AG09309 (cell line): ENCODE measurements around the gene R3HDML.
"Not testable (repeated sequence)": the region's sequence is repeated elsewhere in the genome, so short reads cannot be mapped to it uniquely, and the experiment has no call there.

Experiments used
- DNase-seq: peaks from one replicate; pipeline ENCODE4 v3.0.0-alpha.2; 2010; ENCODE audit warnings: low read depth
- H3K4me3 ChIP-seq: 2 replicates; pipeline ENCODE4 v1.5.1; 2011; ENCODE audit warnings: mild to moderate bottlenecking, low read depth, low read length, moderate library complexity; ENCODE audit not compliant: control insufficient read depth
- TF ChIP-seq, protein P1 (sequence below): IDR thresholded peaks from 2 replicates; pipeline ENCODE4 v1.5.1; 2011; ENCODE audit warnings: mild to moderate bottlenecking, low read depth, low read length, inconsistent platforms; ENCODE audit not compliant: insufficient read depth, control insufficient read depth; ENCODE audit errors: missing control alignments

Gene R3HDML, protein sequence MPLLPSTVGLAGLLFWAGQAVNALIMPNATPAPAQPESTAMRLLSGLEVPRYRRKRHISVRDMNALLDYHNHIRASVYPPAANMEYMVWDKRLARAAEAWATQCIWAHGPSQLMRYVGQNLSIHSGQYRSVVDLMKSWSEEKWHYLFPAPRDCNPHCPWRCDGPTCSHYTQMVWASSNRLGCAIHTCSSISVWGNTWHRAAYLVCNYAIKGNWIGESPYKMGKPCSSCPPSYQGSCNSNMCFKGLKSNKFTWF

DNA sequence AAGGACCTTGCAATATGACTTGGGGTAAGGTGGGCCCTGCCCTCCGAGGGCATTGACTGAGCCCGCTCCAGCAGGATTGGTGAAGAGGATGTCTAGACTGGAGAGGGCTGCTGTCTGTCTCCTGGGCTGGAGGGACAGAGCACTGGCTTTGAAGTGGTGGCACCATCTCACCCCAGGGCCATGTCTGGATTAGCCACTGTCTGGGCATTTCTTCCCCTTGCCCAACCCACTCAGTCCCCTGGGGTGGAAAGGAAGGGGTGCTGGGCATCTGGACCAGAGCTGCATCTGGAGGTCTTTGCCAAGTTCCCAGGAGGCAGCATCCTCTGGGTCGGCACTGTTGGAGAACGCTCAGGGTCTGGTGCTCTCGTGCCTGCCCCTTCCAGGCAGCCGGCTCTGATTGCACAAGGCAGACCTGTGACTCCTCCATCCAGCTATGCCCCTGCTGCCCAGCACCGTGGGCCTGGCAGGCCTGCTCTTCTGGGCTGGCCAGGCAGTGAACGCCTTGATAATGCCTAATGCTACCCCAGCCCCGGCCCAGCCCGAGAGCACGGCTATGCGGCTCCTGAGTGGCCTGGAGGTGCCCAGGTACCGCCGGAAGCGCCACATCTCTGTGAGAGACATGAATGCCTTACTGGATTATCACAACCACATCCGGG is at the start of gene R3HDML:
TSS of gene R3HDML (plus strand) at position 319 of the 656 bp plus-strand sequence. CDS start at position 434, 115 bp downstream.
- no peak for DNase-seq
- no peak within 1 kb of the TSS for H3K4me3 ChIP-seq
- TF ChIP-seq, protein P1, sequence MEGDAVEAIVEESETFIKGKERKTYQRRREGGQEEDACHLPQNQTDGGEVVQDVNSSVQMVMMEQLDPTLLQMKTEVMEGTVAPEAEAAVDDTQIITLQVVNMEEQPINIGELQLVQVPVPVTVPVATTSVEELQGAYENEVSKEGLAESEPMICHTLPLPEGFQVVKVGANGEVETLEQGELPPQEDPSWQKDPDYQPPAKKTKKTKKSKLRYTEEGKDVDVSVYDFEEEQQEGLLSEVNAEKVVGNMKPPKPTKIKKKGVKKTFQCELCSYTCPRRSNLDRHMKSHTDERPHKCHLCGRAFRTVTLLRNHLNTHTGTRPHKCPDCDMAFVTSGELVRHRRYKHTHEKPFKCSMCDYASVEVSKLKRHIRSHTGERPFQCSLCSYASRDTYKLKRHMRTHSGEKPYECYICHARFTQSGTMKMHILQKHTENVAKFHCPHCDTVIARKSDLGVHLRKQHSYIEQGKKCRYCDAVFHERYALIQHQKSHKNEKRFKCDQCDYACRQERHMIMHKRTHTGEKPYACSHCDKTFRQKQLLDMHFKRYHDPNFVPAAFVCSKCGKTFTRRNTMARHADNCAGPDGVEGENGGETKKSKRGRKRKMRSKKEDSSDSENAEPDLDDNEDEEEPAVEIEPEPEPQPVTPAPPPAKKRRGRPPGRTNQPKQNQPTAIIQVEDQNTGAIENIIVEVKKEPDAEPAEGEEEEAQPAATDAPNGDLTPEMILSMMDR = no peak

DNA sequence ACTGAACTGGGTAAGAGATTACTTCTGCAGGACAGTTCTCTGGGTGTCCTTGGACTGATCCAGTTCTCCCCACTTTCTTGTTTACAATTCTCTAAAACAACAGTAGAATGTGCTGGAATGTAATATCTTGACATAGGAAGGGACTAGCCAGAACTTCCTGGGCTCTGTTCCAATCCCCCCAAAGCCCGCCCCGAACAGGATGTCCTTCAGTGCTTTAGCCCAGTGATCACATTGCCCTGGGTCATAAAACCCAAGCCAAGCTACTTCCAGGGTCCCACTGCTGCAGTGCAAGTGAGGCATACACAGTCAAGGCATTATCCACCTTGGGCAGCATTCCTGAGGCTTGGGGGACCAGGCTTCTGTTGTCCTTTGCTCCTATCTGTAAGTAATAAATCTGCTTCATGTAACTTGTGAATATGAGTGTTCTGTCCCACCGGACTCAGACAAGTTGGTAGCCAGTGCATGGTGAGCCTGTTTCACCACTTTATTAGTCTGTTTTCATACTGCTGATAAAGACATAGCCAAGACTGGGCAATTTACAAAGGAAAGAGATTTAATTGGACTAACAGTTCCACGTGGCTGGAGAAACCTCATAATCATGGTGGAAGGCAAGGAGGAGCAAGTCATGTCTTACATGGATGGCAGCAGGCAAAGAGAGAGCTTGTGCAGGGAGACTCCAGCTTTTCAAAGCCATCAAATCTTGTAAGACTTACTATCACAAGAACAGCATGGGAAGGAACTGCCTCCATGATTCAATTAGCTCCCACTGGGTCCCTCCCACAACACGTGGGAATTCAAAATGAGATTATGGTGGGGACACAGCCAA is 49.4 kb upstream of the R3HDML start:
- no peak overlapping the region for H3K4me3 ChIP-seq
- DNase-seq = no peak
- TF ChIP-seq, protein P1 = no peak

DNA sequence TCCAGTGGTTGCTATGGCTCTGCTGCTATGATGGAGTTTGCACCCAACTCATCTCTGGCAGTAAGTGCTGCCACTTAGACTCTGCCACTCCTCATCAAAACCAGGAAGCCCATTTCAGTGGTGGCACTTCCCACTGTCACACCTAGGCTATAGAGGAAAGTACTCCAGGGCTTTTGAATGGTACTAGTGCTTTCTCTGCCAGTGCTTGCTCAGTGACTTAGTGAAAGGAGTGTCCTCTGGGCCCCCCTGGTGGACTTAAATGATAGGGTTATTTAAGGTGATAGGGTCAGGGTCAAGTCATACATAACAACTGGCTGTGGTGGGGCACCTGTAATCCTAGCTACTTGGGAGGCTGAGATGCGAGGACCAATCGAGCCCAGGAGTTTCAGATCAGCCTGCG is 48.6 kb upstream of the R3HDML start:
- no peak overlapping the region for H3K4me3 ChIP-seq
- TF ChIP-seq, protein P1 = no peak
- DNase-seq = no peak

DNA sequence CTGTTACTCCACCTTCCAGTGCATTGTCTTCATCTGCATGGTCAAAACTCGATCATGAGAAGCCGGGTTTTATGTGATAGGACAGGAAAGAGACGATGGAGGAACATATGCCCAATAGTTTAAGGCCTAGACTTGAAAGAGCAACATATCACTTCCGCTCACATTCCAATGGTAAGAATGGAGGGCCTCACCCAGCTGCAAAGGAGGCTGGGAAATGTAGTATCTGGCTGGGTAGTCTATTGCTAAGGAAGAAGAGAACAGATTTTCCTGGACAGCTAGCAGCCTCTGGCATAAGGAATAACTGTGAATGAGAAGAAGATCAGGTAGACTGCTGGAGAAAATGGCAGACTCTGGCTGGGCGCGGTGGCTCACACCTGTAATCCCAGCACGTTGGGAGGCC is 45.1 kb upstream of the R3HDML start:
- no peak for DNase-seq
- H3K4me3 ChIP-seq = no peak overlapping the region
- TF ChIP-seq, protein P1 = no peak

DNA sequence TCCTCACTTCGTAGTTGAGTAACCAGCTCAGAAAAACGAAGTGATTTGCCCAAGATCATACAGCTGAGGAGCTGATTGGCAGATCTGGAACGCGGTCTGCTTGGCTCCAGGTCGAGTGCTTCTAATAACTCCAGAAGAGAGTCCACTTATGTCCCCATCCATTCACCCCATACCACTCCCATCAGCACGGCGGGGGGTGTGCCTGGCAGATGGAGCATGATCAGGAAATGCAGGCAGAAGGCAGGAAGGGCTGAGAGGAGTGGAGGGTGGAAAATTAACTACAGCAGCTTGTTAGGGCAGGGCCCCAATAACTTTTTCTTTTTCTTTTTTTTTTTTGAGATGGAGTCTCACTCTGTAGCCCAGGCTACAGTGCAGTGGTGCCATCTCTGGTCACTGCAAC is 40.8 kb upstream of the R3HDML start:
- DNase-seq = no peak
- no peak overlapping the region for H3K4me3 ChIP-seq
- TF ChIP-seq, protein P1 = no peak

DNA sequence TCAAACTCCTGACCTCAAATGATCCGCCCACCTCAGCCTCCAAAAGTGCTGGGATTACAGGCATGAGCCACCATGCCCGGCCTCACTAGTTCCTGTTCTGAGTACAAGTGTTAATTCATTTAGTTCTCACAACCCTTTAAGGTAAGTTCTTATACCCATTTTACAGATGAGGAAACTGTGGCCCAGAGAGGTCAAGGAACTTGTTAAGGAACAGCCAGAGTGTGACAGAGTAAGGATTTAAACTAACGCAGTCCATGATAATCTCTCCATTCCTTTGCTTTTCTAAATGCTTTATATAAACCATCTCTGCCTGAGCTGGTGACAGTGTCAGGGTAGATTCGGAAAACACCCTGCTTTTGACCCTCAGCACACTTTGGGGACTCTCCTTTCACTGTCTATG is 39.1 kb upstream of the R3HDML start:
- TF ChIP-seq, protein P1 = no peak
- no peak for DNase-seq
- no peak overlapping the region for H3K4me3 ChIP-seq

DNA sequence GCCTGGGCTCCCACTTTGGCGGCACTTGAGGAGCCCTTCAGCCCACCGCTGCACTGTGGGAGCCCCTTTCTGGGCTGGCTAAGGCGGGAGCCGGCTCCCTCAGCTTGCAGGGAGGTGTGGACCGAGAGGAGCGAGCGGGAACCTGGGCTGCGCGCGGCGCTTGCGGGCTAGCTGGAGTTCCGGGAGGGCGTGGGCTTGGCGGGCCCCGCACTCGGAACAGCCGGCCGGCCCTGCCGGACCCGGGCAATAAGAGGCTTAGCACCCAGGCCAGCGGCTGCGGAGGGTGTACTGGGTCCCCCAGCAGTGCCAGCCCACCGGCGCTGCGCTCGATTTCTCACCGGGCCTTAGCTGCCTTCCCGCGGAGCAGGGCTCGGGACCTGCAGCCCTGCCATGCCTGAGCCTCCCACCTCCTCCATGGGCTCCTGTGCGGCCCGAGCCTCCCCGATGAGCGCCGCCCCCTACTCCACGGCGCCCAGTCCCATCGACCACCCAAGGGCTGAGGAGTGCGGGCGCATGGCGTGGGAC is 37.8 kb upstream of the R3HDML start:
- H3K4me3 ChIP-seq, DNase-seq: not testable (repeated sequence)
